BJ (cell line): ENCODE measurements around the gene AJM1. TPM values are rescaled to one million over a fixed set of nuclear protein-coding genes. Genes with fewer than 3 reads are reported as not detected.

Experiments
- CTCF ChIA-PET: fragments of 350-600 bp; formaldehyde crosslinking; extraction: SDS; loops from one replicate; lab custom pipeline; 2021; ENCODE audit warnings: antibody characterized with exemption, inconsistent platforms; lab: Yijun Ruan, JAX
- POLR2A ChIA-PET: fragments of 300-600 bp; sonication (Branson Sonifier 250); formaldehyde crosslinking; extraction: SDS; loops from one replicate; lab custom pipeline; 2021; ENCODE audit warnings: antibody characterized with exemption; lab: Charles Lee
- DNase-seq: peaks from one replicate; pipeline ENCODE4 v3.0.0-alpha.2; 2011; ENCODE audit warnings: low read depth
- H3K27me3 ChIP-seq: 2 replicates; pipeline ENCODE4 v1.6.0; 2011; ENCODE audit warnings: low read length; ENCODE audit not compliant: control insufficient read depth, insufficient read depth
- H3K36me3 ChIP-seq: 2 replicates; pipeline ENCODE4 v1.5.1; 2011; ENCODE audit warnings: low read length; ENCODE audit not compliant: control insufficient read depth, insufficient read depth
- H3K4me3 ChIP-seq: 2 replicates; pipeline ENCODE4 v1.5.1; 2011; ENCODE audit warnings: low read depth, mild to moderate bottlenecking, control low read depth, low read length
- polyA plus RNA-seq: library from polyadenylated mRNA; depleted of rRNA; stranded (reverse); fragments of >200 nt; gene quantifications from 2 replicates; pipeline ENCODE4 v1.2.3, GENCODE V29; 2011
- TF ChIP-seq, protein P1 (sequence below): IDR thresholded peaks from 2 replicates; pipeline ENCODE4 v1.5.1; 2011; ENCODE audit warnings: low read depth, mild to moderate bottlenecking, control low read depth, inconsistent platforms, low read length, moderate library complexity; ENCODE audit not compliant: insufficient read depth

AJM1 gene
- polyA plus RNA-seq, 1 experiment = 0.86 TPM

DNA sequence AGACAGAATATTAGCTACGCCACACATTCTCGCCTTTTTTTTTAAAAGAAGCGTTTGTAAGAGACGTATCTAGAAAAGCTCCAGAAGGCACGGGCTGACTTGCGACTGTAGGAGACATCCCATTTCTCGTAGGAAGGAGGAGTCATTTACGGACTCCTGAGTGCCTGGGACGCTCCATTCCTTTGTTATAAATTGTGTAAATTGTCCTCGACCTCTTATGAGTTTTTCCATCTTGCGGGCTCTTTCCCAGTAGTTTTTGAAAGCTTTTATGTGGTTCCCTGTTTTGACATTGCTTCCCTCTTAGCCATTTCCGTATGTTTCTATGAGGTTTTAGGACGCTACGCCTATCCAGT lies 33.5 kb upstream of the AJM1 start:
- no peak for DNase-seq
- peak overlapping the region; percentile 88 for H3K4me3 ChIP-seq
- TF ChIP-seq, protein P1, sequence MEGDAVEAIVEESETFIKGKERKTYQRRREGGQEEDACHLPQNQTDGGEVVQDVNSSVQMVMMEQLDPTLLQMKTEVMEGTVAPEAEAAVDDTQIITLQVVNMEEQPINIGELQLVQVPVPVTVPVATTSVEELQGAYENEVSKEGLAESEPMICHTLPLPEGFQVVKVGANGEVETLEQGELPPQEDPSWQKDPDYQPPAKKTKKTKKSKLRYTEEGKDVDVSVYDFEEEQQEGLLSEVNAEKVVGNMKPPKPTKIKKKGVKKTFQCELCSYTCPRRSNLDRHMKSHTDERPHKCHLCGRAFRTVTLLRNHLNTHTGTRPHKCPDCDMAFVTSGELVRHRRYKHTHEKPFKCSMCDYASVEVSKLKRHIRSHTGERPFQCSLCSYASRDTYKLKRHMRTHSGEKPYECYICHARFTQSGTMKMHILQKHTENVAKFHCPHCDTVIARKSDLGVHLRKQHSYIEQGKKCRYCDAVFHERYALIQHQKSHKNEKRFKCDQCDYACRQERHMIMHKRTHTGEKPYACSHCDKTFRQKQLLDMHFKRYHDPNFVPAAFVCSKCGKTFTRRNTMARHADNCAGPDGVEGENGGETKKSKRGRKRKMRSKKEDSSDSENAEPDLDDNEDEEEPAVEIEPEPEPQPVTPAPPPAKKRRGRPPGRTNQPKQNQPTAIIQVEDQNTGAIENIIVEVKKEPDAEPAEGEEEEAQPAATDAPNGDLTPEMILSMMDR = no peak
- H3K36me3 ChIP-seq = peaks cover 5% of the 10 kb centered on the region
- ChIA-PET POLR2A (no interaction called here), CTCF (interaction anchor here (0.7 to 3.2 kb wide), 5 partner anchors 16 to 221 kb away, joined by 3 to 9 read pairs (median 7); partner anchors contain the start of genes AJM1 and TMEM141)
- H3K27me3 ChIP-seq = no peaks in the 10 kb centered on the region

DNA sequence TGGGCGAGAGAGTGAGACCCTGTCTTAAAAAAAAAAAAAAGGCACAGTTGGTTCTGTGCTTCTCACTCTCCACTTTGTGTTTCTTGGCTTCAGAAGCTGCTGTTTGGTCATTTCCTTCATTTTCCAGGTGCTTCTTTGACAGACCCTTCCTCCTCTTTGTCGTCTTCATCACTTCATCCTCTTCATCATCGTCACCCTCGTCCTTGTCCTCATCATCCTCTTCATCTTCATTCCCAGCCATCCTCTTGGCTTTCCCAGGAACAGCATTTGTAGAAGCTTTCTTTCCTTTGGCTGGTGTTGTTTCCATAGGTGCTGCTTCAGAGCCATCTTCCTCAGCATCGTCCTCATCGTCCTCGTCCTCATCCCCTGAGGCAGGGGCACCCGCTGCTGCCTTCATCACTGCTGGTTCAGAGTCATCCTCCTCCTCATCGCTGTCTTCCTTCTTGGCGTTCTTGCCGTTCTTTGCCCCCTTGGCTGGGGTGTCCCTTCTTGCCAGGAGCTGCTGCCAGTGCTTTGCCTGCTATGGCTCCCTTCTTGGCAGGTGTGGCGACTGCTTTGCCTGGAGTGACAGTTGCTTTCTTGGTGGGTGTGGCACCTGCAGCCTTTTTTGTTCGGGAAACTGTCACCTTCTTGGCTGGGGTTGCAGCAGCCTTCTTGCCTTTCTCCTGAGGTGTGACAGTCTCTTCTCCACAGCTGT lies 27.4 kb upstream of the AJM1 start:
- ChIA-PET CTCF (interaction anchor here (0.6 to 1.1 kb wide), 3 partner anchors 17 to 234 kb away, joined by 3 to 4 read pairs (median 3); no protein-coding TSS in a partner anchor), POLR2A (no interaction called here)
- TF ChIP-seq, protein P1 = no peak
- no peak for DNase-seq
- Histone ChIP-seq H3K36me3 (peaks cover 14% of the 10 kb centered on the region), H3K4me3 (no peak overlapping the region), H3K27me3 (no peaks in the 10 kb centered on the region)

DNA sequence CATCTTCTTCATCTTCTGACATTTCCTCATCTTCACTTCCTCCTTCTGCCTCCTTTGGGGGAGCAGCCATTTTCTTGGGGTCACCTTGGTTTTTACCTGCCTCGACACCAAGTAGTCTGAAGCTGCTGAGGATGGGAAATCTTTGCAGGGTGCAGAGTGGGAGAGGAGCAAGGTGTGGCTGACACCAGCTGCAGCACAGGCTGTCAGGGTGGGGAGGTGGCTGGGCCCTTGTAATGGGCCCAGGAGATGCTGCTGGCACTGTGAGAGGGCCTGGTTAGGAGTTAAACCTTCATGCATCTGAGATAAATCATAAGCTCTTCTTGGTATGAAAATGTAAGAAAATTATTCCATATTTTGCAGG lies 26.9 kb upstream of the AJM1 start:
- TF ChIP-seq, protein P1 = no peak
- H3K27me3 ChIP-seq = no peaks in the 10 kb centered on the region
- ChIA-PET CTCF (interaction anchor here (1.1 kb wide), 2 partner anchors 17 to 220 kb away, joined by 3 to 4 read pairs; no protein-coding TSS in a partner anchor), POLR2A (no interaction called here)
- no peak for DNase-seq
- H3K4me3 ChIP-seq = no peak overlapping the region
- H3K36me3 ChIP-seq = peaks cover 14% of the 10 kb centered on the region

DNA sequence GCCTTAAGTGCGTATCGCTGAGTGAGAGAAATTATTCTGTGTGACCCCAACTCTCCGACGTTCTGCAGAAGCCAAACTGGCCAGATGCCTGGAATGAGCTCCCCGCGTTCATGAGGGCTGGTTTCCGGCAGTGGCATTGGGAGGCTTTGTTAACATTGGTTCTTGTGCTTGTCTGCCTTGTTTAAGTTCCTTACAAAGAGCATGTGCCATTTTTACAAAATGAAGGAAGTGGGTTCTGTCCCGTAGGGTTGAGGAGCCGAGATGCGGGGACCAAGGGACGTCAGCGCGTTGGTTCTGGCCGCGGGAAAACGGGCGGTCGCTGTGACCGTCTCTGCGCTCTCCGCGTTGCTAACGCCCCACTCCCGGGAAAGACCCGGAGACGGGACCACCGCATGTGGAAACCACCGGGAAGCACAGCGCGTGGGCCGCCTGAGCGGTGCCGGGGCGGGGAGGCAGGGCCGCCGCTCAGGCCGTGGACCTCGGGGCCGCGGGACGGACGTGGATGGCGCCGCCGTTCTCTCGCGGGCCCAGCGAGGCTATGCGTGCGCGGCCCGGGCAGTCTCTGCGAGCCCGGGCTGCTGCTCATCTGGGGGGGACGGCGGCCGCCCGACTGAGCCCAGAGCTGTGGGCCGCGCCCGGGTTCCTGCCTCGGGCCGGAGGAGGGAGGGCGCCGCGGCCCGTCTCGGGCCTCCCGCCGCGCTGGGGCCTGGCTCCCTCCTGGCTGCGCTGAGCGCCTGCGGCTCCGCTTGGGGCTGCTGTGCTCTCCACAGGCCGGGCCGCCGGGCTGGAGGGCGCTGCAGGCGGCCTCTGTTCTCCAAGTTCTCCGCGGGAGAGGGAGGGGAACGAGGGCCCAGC lies 21.1 kb upstream of the AJM1 start:
- TF ChIP-seq, protein P1 = no peak
- DNase-seq = no peak
- H3K36me3 ChIP-seq = peaks cover 17% of the 10 kb centered on the region
- ChIA-PET POLR2A (no interaction called here), CTCF (interaction anchor here (1.1 kb wide), 1 partner anchor 21 kb away, joined by 3 read pairs; the partner anchor contains the start of gene AJM1)
- no peaks in the 10 kb centered on the region for H3K27me3 ChIP-seq
- H3K4me3 ChIP-seq = no peak overlapping the region
